GM18909 (cell line): ENCODE measurements around the gene EMILIN2.
A peak's percentile ranks its signal among the peaks of the same experiment; 100 is the strongest.

Experiments used
- ATAC-seq: cut with Tn5 transposase; IDR thresholded peaks from one replicate; pipeline ENCODE4 v1.9.1; 2021; ENCODE audit warnings: mild to moderate bottlenecking; ENCODE audit not compliant: unreplicated experiment, poor library complexity

The EMILIN2 gene

DNA sequence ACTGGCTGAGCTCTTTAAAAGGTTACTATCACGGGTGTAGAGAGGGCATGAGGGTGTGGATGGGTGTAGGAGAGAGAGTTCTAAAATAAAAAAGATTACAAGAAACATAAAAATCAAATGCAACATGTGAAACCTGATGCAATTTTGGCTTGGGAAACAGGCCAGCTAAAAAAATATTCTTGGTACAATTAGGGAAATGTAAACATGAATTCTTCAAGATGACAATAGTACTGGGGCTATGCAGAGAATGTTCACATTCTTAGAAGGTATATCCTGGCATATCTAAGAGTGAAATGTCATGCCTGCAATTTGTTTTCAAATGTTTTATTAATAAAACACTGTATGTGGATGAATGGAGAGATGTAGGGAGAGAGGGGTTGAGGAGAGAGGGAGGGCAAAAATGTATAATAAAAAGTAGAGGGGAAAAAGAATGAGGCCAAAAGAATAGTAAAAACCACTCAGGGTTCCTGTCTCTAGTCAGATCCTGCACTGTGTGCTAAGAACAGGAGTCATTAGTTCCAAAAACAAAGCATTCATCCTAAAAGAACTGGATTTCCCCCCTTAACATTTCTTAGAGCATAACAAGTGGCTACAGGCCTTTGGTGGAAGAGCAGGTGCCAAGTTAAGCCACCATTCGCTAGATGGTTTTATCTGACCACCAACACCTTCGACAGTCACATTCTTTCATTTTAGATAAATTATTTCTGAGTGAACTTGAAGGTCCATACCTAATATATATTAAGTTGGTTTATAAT, 88.8 kb downstream of the EMILIN2 start:
- ATAC-seq, result no peak

DNA sequence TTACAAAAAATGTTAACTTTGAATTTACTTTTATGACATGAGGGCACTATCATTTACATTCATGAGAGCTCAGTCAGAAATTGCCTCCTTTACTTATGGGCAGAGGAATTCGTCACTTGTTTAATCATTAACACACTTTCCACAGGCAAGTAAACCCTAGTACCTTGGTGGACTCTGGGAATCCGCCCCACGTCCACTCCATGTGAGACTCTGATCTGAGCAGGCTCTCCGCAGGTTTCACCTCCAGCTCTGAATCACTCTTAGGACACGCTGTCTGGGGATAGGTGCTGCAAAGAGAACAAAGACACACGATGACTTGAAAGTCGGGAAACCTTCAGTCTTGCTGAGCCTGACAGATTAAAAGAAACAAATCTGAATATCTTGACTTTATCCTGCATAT, 92.5 kb downstream of the EMILIN2 start:
- no peak for ATAC-seq

- ATAC-seq, result no peak
These were observed 101.2 kb downstream of the EMILIN2 start for GRCh38 chr18:2948038-2948437.

DNA sequence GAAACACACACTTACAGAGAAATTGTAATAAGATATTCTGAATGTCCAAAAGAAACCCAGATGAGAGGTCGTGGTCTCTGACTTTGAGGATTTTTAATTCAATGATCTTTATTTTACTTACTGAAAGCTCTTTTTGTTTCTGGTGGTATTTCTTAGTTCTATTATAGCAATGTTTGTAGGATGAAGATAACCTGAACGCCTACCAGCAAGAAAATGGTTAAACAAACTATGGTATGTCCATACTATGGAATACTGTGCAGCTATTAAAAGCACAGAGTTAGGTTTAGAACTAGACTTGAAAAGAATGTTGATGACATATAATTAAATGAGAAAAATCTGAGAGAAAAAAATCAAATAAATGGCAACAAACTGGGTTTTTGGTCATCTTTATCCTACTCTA, 105.8 kb downstream of the EMILIN2 start:
- no peak for ATAC-seq

DNA sequence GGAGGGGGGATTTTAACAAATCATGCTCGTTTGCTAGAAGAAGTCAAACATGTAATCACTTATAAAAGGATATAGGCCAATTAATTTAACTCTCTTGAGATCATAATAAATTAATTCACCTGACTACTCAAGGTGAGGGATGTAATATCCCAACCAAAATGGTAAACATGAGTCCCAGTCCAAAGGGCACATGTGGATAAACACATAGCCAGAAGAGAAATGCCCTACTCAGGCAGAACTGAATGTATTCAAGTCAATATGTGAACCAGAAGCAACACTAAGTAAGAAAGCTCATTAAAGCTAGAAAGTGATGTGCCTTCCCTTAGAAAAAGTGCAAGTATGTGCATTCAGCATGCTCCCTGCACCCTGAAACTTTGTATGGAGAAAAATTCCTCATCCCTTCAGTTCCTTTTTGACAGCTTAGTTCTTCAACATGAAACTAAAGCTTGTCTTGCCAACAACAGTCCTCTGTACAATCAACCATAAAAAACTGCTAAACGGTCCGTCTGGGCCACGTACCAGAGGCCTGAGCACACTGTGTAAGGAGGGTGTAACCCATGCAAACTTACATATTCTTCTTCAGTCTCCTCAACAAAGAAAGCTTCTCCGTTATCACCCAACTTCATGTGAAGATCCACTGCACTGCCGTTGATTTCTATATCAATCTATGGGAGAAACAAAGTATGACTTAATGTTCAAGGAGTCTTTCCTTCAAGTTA, 107.3 kb downstream of the EMILIN2 start:
- ATAC-seq, result no peak

DNA sequence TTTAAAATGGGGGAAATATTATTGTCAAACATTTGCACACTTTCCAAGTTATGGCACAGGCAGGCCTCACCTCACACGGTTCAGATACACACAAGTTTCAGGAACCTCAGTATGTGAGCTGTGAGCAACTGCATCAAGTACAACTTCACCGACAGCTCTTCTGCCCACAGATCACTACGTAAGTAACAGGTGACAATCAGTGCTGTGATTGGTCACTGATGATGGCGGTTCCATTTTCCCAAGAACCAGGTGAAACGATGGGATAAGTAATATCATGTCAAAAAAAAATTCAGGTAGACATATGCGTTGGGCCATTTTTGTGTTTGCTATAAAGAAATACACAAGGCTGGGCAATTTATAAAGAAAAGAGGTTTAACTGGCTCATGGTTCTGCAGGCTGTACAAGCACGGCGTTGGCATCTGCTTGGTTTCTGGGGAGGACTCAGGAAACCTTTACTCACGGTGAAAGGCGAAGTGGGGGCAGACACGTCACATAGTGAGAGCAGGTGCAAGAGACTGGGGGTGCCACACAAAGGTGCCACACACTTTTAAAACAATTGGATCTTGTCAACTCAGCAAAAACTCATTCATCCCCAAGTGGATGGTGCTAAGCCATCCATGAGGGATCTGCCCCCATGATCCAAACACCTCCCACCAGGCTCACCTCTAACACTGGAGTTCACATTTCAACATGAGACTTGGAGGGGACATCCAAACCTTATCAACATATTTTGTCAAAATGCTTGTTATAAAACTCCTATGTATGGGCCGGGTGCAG, 108.3 kb downstream of the EMILIN2 start:
- ATAC-seq, result no peak

GRCh38 chr18:2956056-2956455, 109.2 kb downstream of the EMILIN2 start:
- no peak for ATAC-seq

- ATAC-seq, result peak; percentile 44
These were observed 112.1 kb downstream of the EMILIN2 start for GRCh38 chr18:2958819-2959298.

- ATAC-seq, result no peak
These were observed 112.5 kb downstream of the EMILIN2 start for GRCh38 chr18:2959341-2959740.

GRCh38 chr18:2960983-2961696, 114.3 kb downstream of the EMILIN2 start:
- no peak for ATAC-seq

- ATAC-seq, result no peak
These were observed 115.0 kb downstream of the EMILIN2 start for GRCh38 chr18:2961821-2962220.

- no peak for ATAC-seq
These were observed 116.2 kb downstream of the EMILIN2 start for GRCh38 chr18:2963048-2963447.

DNA sequence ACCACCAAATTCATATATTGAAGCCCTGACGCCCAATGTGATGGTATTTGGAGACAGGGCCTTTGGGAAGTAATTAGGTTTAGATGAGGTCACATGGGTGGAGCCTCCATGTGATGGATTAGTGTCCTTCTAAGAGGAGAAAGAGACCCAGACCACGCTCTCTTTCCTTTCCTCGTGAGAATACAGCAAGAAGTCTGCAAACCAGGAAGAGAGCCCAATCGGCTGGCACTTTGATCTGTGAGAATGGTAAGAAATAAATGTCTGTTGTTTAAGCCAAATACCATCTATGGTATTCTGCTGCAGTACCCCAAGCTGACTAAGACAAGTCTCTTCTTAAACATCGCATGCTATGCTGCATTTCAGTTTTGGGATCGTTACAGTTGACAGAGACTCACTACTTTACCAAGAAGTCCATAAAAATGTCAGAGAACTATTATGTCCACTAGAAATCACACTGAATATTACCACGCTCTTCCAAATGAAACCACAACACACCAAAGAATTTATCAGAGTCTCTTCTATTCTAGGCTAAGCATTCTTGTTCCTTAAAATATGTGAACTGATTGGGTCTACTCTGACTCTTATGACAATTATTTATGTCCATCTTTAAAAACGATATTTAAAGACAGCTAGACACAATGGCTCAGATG, 117.7 kb downstream of the EMILIN2 start:
- no peak for ATAC-seq
